Smooth muscle cell (in vitro differentiated cells): Measurements from ENCODE around the gene RGP1. TPM values are rescaled to one million over a fixed set of nuclear protein-coding genes. Genes with fewer than 3 reads are reported as not detected.

Source experiments
- DNase-seq: peaks from one replicate; lab custom pipeline; 2025; ENCODE audit not compliant: unreplicated experiment; lab: John Stamatoyannopoulos, UW
- H2AFZ ChIP-seq: fragments of 200-600 bp; sonication (generic); 2 replicates; pipeline ENCODE4 v1.6.0; 2016; ENCODE audit warnings: antibody characterized with exemption, low read depth, mild to moderate bottlenecking
- H3F3A ChIP-seq: fragments of 200-600 bp; sonication (generic); 2 replicates; pipeline ENCODE4 v1.6.0; 2017; ENCODE audit warnings: antibody characterized with exemption, low read depth
- H3K27ac ChIP-seq: fragments of 200-600 bp; sonication (generic); 2 replicates; pipeline ENCODE4 v1.5.1; 2016; ENCODE audit warnings: low read depth, mild to moderate bottlenecking
- H3K27me3 ChIP-seq: fragments of 200-600 bp; sonication (generic); 2 replicates; pipeline ENCODE4 v1.6.1; 2016; ENCODE audit warnings: low read depth, mild to moderate bottlenecking
- H3K36me3 ChIP-seq: fragments of 200-600 bp; sonication (generic); 2 replicates; pipeline ENCODE4 v1.5.1; 2016; ENCODE audit warnings: low read depth
- H3K4me1 ChIP-seq: fragments of 200-600 bp; sonication (generic); 2 replicates; pipeline ENCODE4 v1.5.1; 2016; ENCODE audit warnings: low read depth
- H3K4me2 ChIP-seq: fragments of 200-600 bp; sonication (generic); 2 replicates; pipeline ENCODE4 v1.6.0; 2016; ENCODE audit warnings: mild to moderate bottlenecking
- H3K4me3 ChIP-seq: fragments of 200-600 bp; sonication (generic); 2 replicates; pipeline ENCODE4 v1.5.1; 2016; ENCODE audit warnings: mild to moderate bottlenecking
- H3K79me2 ChIP-seq: fragments of 200-600 bp; sonication (generic); 2 replicates; pipeline ENCODE4 v1.6.0; 2016; ENCODE audit warnings: low read depth, mild to moderate bottlenecking
- H3K9ac ChIP-seq: fragments of 200-600 bp; sonication (generic); 2 replicates; pipeline ENCODE4 v1.6.0; 2016; ENCODE audit warnings: low read depth
- H3K9me3 ChIP-seq: fragments of 200-600 bp; sonication (generic); replicated peaks from 2 replicates; pipeline ENCODE4 v1.5.1; 2016; ENCODE audit warnings: low read depth
- H4K20me1 ChIP-seq: fragments of 200-600 bp; sonication (generic); 2 replicates; pipeline ENCODE4 v1.6.0; 2016; ENCODE audit warnings: low read depth
- CTCF ChIP-seq: fragments of 200-600 bp; sonication (generic); IDR thresholded peaks from 2 replicates; pipeline ENCODE4 v1.5.1; 2017; ENCODE audit warnings: borderline replicate concordance, mild to moderate bottlenecking, antibody characterized with exemption; ENCODE audit not compliant: insufficient read depth, poor library complexity, severe bottlenecking
- WGBS: methylation state at CpG from one replicate; pipeline ENCODE4 v1.1.7; 2016; ENCODE audit warnings: low lambda C conversion rate; 5-methylcytosine and 5-hydroxymethylcytosine counted together
- microRNA-seq: library from miRNA; unstranded; fragments of <30 nt; microRNA quantifications from one replicate; pipeline ENCODE4, GENCODE V29; 2016; ENCODE audit warnings: borderline number of aligned reads
- polyA plus RNA-seq: library from polyadenylated mRNA; unstranded; fragments of >200 nt; fragmentation: Nextera tagmentation; extraction: Ambion mirVana; gene quantifications from 2 replicates; pipeline ENCODE4 v1.2.1, GENCODE V29; 2016
- small RNA-seq: library from RNA; depleted of rRNA; stranded (forward); fragments of <200 nt; gene quantifications from one replicate; pipeline ENCODE3, GENCODE V24; 2014
- total RNA-seq: library from RNA; depleted of rRNA; stranded (reverse); fragments of >200 nt; gene quantifications from 2 replicates; pipeline ENCODE4 v1.2.3, GENCODE V29; 2014

RGP1 gene
- total and polyA plus RNA-seq, 2 experiments from 2014 or later: 12.8 to 15.3 TPM

GRCh38 chr9:35806101-35806500, 57.0 kb downstream of the RGP1 start:
- Histone ChIP-seq H3K9ac (no peak overlapping the region), H3K27me3 (no peaks in the 10 kb centered on the region), H2AFZ (no peak overlapping the region), H3K79me2 (no peaks in the 10 kb centered on the region), H3K9me3 (no peaks in the 10 kb centered on the region), H3K4me3 (no peak overlapping the region), H3K4me2 (no peak overlapping the region), H3K36me3 (no peaks in the 10 kb centered on the region), H3K27ac (no peak overlapping the region), H3K4me1 (no peaks in the 10 kb centered on the region), H4K20me1 (no peaks in the 10 kb centered on the region), H3F3A (no peaks in the 10 kb centered on the region)
- no peak for DNase-seq
- WGBS: 96% methylated on average over 8 of the region's 8 CpGs
- TF ChIP-seq CTCF: no peak

Small RNAs within 50 kb of the gene (microRNA-seq; reads per million reads assigned to microRNA genes)
- not detected for gene MIR6852
- gene MIR6853: 2.3 reads per million

Small RNAs within 50 kb of the gene (small RNA-seq; reads per million reads assigned to genes)
- gene MIR6853: not detected

Other genes starting within 250 kb of the RGP1 start
- 10.0 and 14.2 TPM in 2 replicates for gene TESK1, start 144.0 kb upstream of the RGP1 start, total RNA-seq
- 19.4 and 25.6 TPM in 2 replicates for gene TESK1, start 144.0 kb upstream of the RGP1 start, polyA plus RNA-seq
- 0.45 and 3.0 TPM in 2 replicates for gene CD72, start 130.9 kb upstream of the RGP1 start, total RNA-seq
- gene CD72, start 130.9 kb upstream of the RGP1 start, polyA plus RNA-seq: 2.9 and 3.9 TPM in 2 replicates
- gene SIT1, start 98.4 kb upstream of the RGP1 start, total RNA-seq: not detected in 2 replicates
- not detected in 2 replicates for gene SIT1, start 98.4 kb upstream of the RGP1 start, polyA plus RNA-seq
- 10,156 and 21,067 TPM in 2 replicates for gene RMRP, start 91.3 kb upstream of the RGP1 start, total RNA-seq
- not detected in 2 replicates for gene RMRP, start 91.3 kb upstream of the RGP1 start, polyA plus RNA-seq
- 9.8 and 19.6 TPM in 2 replicates for gene CCDC107, start 91.0 kb upstream of the RGP1 start, total RNA-seq
- 35.5 and 37.1 TPM in 2 replicates for gene CCDC107, start 91.0 kb upstream of the RGP1 start, polyA plus RNA-seq
- 0.49 and 2.1 TPM in 2 replicates for gene ARHGEF39, start 84.1 kb upstream of the RGP1 start, total RNA-seq
- gene ARHGEF39, start 84.1 kb upstream of the RGP1 start, polyA plus RNA-seq: 1.9 and 2.9 TPM in 2 replicates
- 1.7 and 4.6 TPM in 2 replicates for gene CA9, start 75.4 kb upstream of the RGP1 start, total RNA-seq
- 5.9 TPM in 1 of 2 replicates, not detected in the other for gene CA9, start 75.4 kb upstream of the RGP1 start, polyA plus RNA-seq
- gene TPM2, start 59.4 kb upstream of the RGP1 start, total RNA-seq: 854 and 925 TPM in 2 replicates
- 2,012 and 2,131 TPM in 2 replicates for gene TPM2, start 59.4 kb upstream of the RGP1 start, polyA plus RNA-seq
- 130 and 150 TPM in 2 replicates for gene TLN1, start 17.1 kb upstream of the RGP1 start, total RNA-seq
- gene TLN1, start 17.1 kb upstream of the RGP1 start, polyA plus RNA-seq: 112 and 145 TPM in 2 replicates
- 66.9 and 73.5 TPM in 2 replicates for gene CREB3, start 16.6 kb upstream of the RGP1 start, total RNA-seq
- 81.0 and 99.2 TPM in 2 replicates for gene CREB3, start 16.6 kb upstream of the RGP1 start, polyA plus RNA-seq
- gene GBA2, start 59 bp upstream of the RGP1 start, total RNA-seq: 33.8 and 37.8 TPM in 2 replicates
- gene GBA2, start 59 bp upstream of the RGP1 start, polyA plus RNA-seq: 35.3 and 52.7 TPM in 2 replicates
- gene MSMP, start 5.0 kb downstream of the RGP1 start, total RNA-seq: not detected in 2 replicates
- not detected in 2 replicates for gene MSMP, start 5.0 kb downstream of the RGP1 start, polyA plus RNA-seq
- 19.4 and 24.8 TPM in 2 replicates for gene NPR2, start 42.3 kb downstream of the RGP1 start, total RNA-seq
- 16.4 and 20.1 TPM in 2 replicates for gene NPR2, start 42.3 kb downstream of the RGP1 start, polyA plus RNA-seq
- 0.85 TPM in 1 of 2 replicates, not detected in the other for gene SPAG8, start 63.0 kb downstream of the RGP1 start, total RNA-seq
- gene SPAG8, start 63.0 kb downstream of the RGP1 start, polyA plus RNA-seq: 0.44 and 1.2 TPM in 2 replicates
- gene HINT2, start 65.8 kb downstream of the RGP1 start, total RNA-seq: 7.7 and 20.4 TPM in 2 replicates
- gene HINT2, start 65.8 kb downstream of the RGP1 start, polyA plus RNA-seq: 66.7 and 67.8 TPM in 2 replicates
- gene FAM221B, start 79.4 kb downstream of the RGP1 start, total RNA-seq: not detected in 2 replicates
- gene FAM221B, start 79.4 kb downstream of the RGP1 start, polyA plus RNA-seq: not detected in 2 replicates
- gene TMEM8B, start 79.9 kb downstream of the RGP1 start, total RNA-seq: 4.5 and 4.9 TPM in 2 replicates
- gene TMEM8B, start 79.9 kb downstream of the RGP1 start, polyA plus RNA-seq: 12.4 and 18.7 TPM in 2 replicates
- gene OR13J1, start 121.1 kb downstream of the RGP1 start, total RNA-seq: not detected in 2 replicates
- not detected in 2 replicates for gene OR13J1, start 121.1 kb downstream of the RGP1 start, polyA plus RNA-seq
- gene HRCT1, start 156.9 kb downstream of the RGP1 start, total RNA-seq: 1.1 TPM in 1 of 2 replicates, not detected in the other
- 0.45 TPM in 1 of 2 replicates, not detected in the other for gene HRCT1, start 156.9 kb downstream of the RGP1 start, polyA plus RNA-seq
- gene SPAAR, start 160.2 kb downstream of the RGP1 start, total RNA-seq: not detected in 2 replicates
- gene SPAAR, start 160.2 kb downstream of the RGP1 start, polyA plus RNA-seq: 0.26 TPM in 2 replicates
- gene OR2S2, start 208.9 kb downstream of the RGP1 start, total RNA-seq: 0.13 TPM in 1 of 2 replicates, not detected in the other
- gene OR2S2, start 208.9 kb downstream of the RGP1 start, polyA plus RNA-seq: 0.21 TPM in 1 of 2 replicates, not detected in the other